Placental epithelial cell (primary cell): Measurements from ENCODE around the gene SCN1A. TPM values are rescaled to one million over a fixed set of nuclear protein-coding genes. Genes with fewer than 3 reads are reported as not detected.

Experiments
- small RNA-seq: library from RNA; depleted of rRNA; stranded (forward); fragments of <200 nt; gene quantifications from one replicate; pipeline ENCODE3, GENCODE V24; 2012
- total RNA-seq: library from RNA; depleted of rRNA; stranded (reverse); fragments of >200 nt; gene quantifications from 2 replicates; pipeline ENCODE4 v1.2.3, GENCODE V29; 2012

Gene SCN1A
- not detected in 2 replicates for total RNA-seq

GRCh38 chr2:166127217-166128155 is at the start of gene SCN1A:
Gene SCN1A, minus strand, starts transcription at chr2:166128020. Its CDS starts 54,399 bp downstream, at chr2:166073621.

GRCh38 chr2:165953655-165954606 is 173.9 kb downstream of the SCN1A start, which contains the start of gene TTC21B:
Gene TTC21B, minus strand, starts transcription at chr2:165953776. Its CDS starts 71 bp downstream, at chr2:165953705.

Small RNA genes within 50 kb of the gene (small RNA-seq; reads per million reads assigned to genes)
- gene RF00019: not detected

Other genes with a start within 250 kb of the SCN1A start
- 17.1 and 32.2 TPM in 2 replicates for gene TTC21B, start 174.2 kb downstream of the SCN1A start, total RNA-seq
- 0.11 TPM in 1 of 2 replicates, not detected in the other for gene SCN9A, start 247.9 kb upstream of the SCN1A start, total RNA-seq